ENCODE results near the gene SLC24A3.

SLC24A3 gene

GRCh38 chr20:19435316-19435715 lies 222.9 kb downstream of the SLC24A3 start:
- no peak for TF ChIP-seq ISL1 (CRISPR knock-in tag; IDR thresholded peaks at IDR 0.05)
- TF ChIP-seq TCF4 (CRISPR knock-in tag; IDR thresholded peaks at IDR 0.05; ENCODE audit: borderline replicate concordance), result no peak
- no peak for TF ChIP-seq GLIS3 (CRISPR knock-in tag; IDR thresholded peaks at IDR 0.05)
- no peak for TF ChIP-seq ZFP3 (CRISPR knock-in tag; IDR thresholded peaks at IDR 0.05)
- no peak for TF ChIP-seq OSR1 (CRISPR knock-in tag; IDR thresholded peaks at IDR 0.05)
- ATAC-seq, result no peak

GRCh38 chr20:19435821-19436220 lies 223.4 kb downstream of the SLC24A3 start:
- no peak for ATAC-seq
- TF ChIP-seq ZFP30 (CRISPR knock-in tag; IDR thresholded peaks at IDR 0.05), result no peak
- no peak for TF ChIP-seq POU6F1 (CRISPR knock-in tag; IDR thresholded peaks at IDR 0.05; ENCODE audit: borderline replicate concordance, low read depth)
- TF ChIP-seq ZC3H10 (CRISPR knock-in tag; IDR thresholded peaks at IDR 0.05), result no peak
- no peak for TF ChIP-seq ISL1 (CRISPR knock-in tag; IDR thresholded peaks at IDR 0.05)
- no peak for TF ChIP-seq CSRNP3 (CRISPR knock-in tag; IDR thresholded peaks at IDR 0.05)
- TF ChIP-seq ARNTL (CRISPR knock-in tag; IDR thresholded peaks at IDR 0.05; ENCODE audit: borderline replicate concordance, low read depth), result no peak
- no peak for TF ChIP-seq TSHZ2 (CRISPR knock-in tag; IDR thresholded peaks at IDR 0.05)
- no peak for TF ChIP-seq ZFP3 (CRISPR knock-in tag; IDR thresholded peaks at IDR 0.05)
- no peak for TF ChIP-seq TOX (CRISPR knock-in tag; IDR thresholded peaks at IDR 0.05; ENCODE audit: borderline replicate concordance)
- no peak for TF ChIP-seq PPARA (CRISPR knock-in tag; IDR thresholded peaks at IDR 0.05; ENCODE audit: borderline replicate concordance)
- no peak for TF ChIP-seq GLIS3 (CRISPR knock-in tag; IDR thresholded peaks at IDR 0.05)

- no peak for TF ChIP-seq ARNTL (CRISPR knock-in tag; IDR thresholded peaks at IDR 0.05; ENCODE audit: borderline replicate concordance, low read depth)
- TF ChIP-seq RARB (CRISPR knock-in tag; IDR thresholded peaks at IDR 0.05), result no peak
- no peak for TF ChIP-seq TCF4 (CRISPR knock-in tag; IDR thresholded peaks at IDR 0.05; ENCODE audit: borderline replicate concordance)
- no peak for TF ChIP-seq CSRNP3 (CRISPR knock-in tag; IDR thresholded peaks at IDR 0.05)
- TF ChIP-seq ZNF70 (CRISPR knock-in tag; IDR thresholded peaks at IDR 0.05), result no peak
- no peak for TF ChIP-seq ZC3H10 (CRISPR knock-in tag; IDR thresholded peaks at IDR 0.05)
- TF ChIP-seq OSR1 (CRISPR knock-in tag; IDR thresholded peaks at IDR 0.05), result no peak
- no peak for TF ChIP-seq TOX (CRISPR knock-in tag; IDR thresholded peaks at IDR 0.05; ENCODE audit: borderline replicate concordance)
- no peak for TF ChIP-seq ZFP3 (CRISPR knock-in tag; IDR thresholded peaks at IDR 0.05)
- no peak for TF ChIP-seq ZFP30 (CRISPR knock-in tag; IDR thresholded peaks at IDR 0.05)
- no peak for TF ChIP-seq GLIS3 (CRISPR knock-in tag; IDR thresholded peaks at IDR 0.05)
- TF ChIP-seq POU6F1 (CRISPR knock-in tag; IDR thresholded peaks at IDR 0.05; ENCODE audit: borderline replicate concordance, low read depth), result no peak
- no peak for TF ChIP-seq ZNF8 (CRISPR knock-in tag; IDR thresholded peaks at IDR 0.05)
- no peak for TF ChIP-seq ESRRG (CRISPR knock-in tag; IDR thresholded peaks at IDR 0.05)
- TF ChIP-seq TSHZ2 (CRISPR knock-in tag; IDR thresholded peaks at IDR 0.05), result no peak
- no peak for TF ChIP-seq PATZ1 (CRISPR knock-in tag; IDR thresholded peaks at IDR 0.05; ENCODE audit: borderline replicate concordance)
- TF ChIP-seq CSDC2 (CRISPR knock-in tag; IDR thresholded peaks at IDR 0.05), result no peak
- ATAC-seq, result no peak
Observed at GRCh38 chr20:19438488-19438887, 226.0 kb downstream of the SLC24A3 start.
